HUES48 (cell line): ENCODE data around the gene CLEC17A.
A peak's percentile ranks its signal among the peaks of the same experiment; 100 is the strongest.

ENCODE experiments used
- H3K27ac ChIP-seq: one replicate; pipeline ENCODE4 v1.7.0; 2013; ENCODE audit warnings: low read depth, low read length, inconsistent platforms
- H3K27me3 ChIP-seq: 2 replicates; pipeline ENCODE4 v1.6.1; 2013; ENCODE audit warnings: mild to moderate bottlenecking, low read length; ENCODE audit not compliant: control insufficient read depth, insufficient read depth
- H3K36me3 ChIP-seq: 2 replicates; pipeline ENCODE4 v1.6.1; 2013; ENCODE audit warnings: low read length; ENCODE audit not compliant: control insufficient read depth, insufficient read depth
- H3K4me1 ChIP-seq: 2 replicates; pipeline ENCODE4 v1.6.1; 2013; ENCODE audit warnings: mild to moderate bottlenecking, low read length; ENCODE audit not compliant: control insufficient read depth, insufficient read depth
- H3K4me3 ChIP-seq: 2 replicates; pipeline ENCODE4 v1.5.1; 2013; ENCODE audit warnings: mild to moderate bottlenecking, low read depth, low read length
- H3K9ac ChIP-seq: 2 replicates; pipeline ENCODE4 v1.6.1; 2013; ENCODE audit warnings: mild to moderate bottlenecking, low read depth, low read length, moderate library complexity
- H3K9me3 ChIP-seq: 2 replicates; pipeline ENCODE4 v1.6.1; 2013; ENCODE audit warnings: low read length; ENCODE audit not compliant: control insufficient read depth, insufficient read depth

Gene CLEC17A

DNA sequence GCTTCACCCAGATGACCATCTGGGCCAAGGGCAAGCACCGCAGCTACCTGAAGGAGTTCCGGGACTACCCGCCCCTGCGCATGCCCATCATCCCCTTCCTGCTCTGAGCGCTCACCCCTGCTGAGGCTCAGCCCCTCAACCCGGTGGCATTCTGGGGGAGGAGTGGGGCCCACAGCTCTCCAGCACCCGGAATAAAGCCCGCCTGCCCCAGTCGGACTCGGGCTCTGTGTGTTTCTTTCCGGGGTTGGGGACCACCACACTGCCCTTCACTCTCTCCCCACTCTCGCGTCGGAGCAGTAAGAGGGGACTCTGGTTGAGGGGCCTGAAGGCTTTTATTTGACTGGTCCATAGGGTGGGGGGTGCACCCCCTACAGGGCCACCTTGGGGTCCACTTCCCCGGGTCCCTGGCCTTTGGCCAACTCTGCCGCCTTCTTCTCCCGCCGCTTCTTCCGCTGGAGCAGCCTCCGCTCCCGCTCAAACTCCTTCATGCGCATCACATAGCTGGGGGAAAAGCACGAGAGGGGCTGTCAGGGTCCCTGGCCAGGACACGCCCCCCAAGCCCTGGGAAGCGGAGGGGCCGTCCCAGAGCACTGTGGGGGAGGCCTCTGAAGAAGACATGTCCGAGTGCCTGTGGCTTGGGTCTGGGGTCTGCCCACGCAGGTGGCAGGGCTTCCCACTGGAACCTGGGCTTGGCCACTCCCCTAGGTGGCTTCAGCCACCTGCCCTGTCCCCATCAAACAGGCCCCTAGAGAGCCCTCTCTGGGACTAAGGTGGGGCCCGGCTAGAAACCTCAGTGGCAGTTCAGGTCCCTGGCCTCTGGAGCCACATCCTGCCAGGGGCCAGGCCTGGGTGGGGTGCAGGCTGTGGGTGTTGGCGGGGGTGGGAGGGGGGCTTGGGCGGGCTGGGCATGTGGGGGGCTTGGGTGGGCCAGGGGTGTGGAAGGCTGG is 16.8 kb upstream of the CLEC17A start:
- Histone ChIP-seq H3K4me1 (peaks cover 26% of the 10 kb centered on the region), H3K4me3 (no peak overlapping the region), H3K27ac (no peak overlapping the region)

DNA sequence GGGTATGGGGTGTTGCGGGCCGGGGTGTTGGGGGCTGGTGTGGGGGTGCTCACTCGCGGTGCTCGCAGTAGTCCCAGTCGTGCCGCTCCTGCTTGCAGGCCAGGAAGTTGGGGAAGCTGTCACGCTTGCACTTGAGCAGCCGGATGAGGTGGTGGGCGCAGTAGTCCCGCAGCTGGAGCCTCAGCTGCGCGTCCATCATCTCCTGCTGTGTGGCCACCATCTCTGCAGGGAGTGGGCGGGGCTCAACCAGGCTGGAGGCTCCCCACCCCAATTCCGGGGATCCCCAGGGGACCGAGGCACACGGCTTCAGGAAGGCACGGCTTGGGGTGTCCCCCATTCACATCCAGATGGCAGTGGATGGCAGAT is 16.2 kb upstream of the CLEC17A start:
- no peaks in the 10 kb centered on the region for H3K27me3 ChIP-seq
- H3K9ac ChIP-seq: no peak overlapping the region
- H3K27ac ChIP-seq: no peak overlapping the region
- H3K9me3 ChIP-seq: no peaks in the 10 kb centered on the region
- H3K4me3 ChIP-seq: no peak overlapping the region
- peaks cover 29% of the 10 kb centered on the region for H3K36me3 ChIP-seq
- peaks cover 22% of the 10 kb centered on the region for H3K4me1 ChIP-seq

More for the DNA sequence above, 16.8 kb upstream of the CLEC17A start:
- Histone ChIP-seq H3K9me3 (no peaks in the 10 kb centered on the region), H3K9ac (no peak overlapping the region), H3K27me3 (no peaks in the 10 kb centered on the region), H3K36me3 (peaks cover 29% of the 10 kb centered on the region)

DNA sequence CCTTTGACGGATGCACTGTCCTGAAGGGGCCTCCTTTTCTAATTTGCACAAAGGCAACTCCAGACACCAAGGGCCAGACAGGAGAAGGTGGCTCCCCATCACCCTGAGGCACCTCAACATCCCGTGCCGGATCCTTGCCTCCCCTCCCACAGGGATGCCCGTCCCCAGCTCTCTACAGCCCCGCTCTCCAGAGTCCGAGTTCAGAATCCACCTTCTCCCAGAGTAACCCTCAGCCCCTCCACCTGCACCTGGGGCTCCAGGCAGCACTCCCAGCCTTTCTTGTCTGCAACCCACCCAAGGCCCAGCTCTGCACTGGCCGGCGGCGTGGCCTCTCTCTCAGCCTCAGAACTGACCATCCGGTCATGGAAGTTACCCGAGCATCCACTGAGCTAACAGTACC is 15.8 kb upstream of the CLEC17A start:
- no peak overlapping the region for H3K27ac ChIP-seq
- peaks cover 29% of the 10 kb centered on the region for H3K36me3 ChIP-seq
- H3K4me1 ChIP-seq: peaks cover 18% of the 10 kb centered on the region
- H3K9ac ChIP-seq: no peak overlapping the region
- H3K4me3 ChIP-seq: no peak overlapping the region
- no peaks in the 10 kb centered on the region for H3K27me3 ChIP-seq
- H3K9me3 ChIP-seq: no peaks in the 10 kb centered on the region

DNA sequence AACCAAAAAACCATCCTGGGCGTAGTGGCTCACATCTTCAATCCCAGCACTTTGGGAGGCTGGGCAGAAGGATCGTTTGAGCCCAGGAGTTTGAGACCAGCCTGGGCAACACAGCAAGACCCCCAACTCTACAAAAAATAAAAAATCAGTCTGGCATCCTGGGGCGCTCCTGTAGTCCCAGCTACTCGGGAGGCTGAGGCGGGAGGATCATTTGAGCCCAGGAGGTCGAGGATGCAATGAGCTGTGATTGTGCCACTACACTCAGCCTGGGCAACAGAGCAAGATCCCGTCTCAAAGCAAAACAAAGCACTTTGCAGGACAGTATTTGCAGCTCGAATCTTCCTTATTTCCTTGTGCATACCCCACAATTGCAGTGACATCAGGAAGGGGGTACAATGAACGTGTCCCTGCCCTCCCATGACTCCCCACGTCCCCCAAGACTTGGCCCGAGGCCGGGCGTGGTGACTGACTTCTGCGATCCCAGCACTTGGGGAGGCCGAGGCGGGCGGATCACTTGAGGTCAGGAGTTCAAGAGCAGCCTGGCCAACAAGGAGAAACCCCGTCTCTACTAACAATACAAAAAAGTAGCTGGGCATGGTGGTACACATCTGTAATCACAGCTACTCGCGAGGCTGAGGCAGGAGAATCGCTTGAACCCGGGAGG is 11.9 kb upstream of the CLEC17A start:
- H3K4me3 ChIP-seq: peak overlapping the region; percentile 98
- H3K9me3 ChIP-seq: no peaks in the 10 kb centered on the region
- H3K9ac ChIP-seq: peak overlapping the region; percentile 84
- H3K27me3 ChIP-seq: no peaks in the 10 kb centered on the region
- peaks cover 21% of the 10 kb centered on the region for H3K36me3 ChIP-seq
- no peaks in the 10 kb centered on the region for H3K4me1 ChIP-seq
- H3K27ac ChIP-seq: no peak overlapping the region

DNA sequence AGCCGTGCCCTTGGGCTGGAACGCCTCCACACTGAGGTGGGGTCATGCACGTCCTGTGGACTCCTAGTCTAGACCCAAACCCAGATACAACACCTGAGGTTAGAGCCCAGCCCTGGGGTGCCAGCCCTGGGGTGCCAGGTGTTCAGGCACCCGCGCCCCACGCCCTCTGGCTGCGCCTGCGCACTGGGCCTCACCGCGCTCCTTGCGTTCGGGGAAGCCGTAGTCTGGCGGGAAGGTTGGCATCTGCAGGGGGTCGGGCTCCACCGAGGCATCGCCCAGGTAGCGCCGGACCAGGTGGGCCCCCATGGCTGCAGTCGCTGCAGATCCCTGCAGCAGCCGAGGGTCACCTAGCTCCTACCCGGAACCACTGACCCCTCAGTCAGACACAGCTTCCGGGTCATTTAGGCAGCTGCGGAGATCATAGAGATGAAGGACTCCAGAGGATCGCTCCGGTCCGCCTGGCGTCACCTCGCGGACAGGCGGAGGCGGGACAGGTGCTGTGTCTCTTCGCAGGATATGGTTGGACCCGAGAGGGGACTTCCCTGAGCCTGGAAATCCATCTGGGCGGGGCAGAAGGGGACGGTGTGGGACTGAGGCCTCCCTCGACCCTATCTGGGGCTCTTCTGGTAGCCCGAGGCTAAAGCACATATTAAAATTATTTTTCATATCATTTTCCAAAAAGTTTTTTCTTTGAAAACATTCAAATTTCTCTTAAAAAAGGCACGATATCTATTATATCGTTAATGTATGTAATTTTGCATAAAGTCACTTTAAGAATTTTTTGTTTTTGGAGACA is 11.0 kb upstream of the CLEC17A start, which contains the start of gene NDUFB7:
Gene NDUFB7 (minus strand): TSS at position 372 of the 796 bp plus-strand sequence. CDS start 66 bp downstream, at position 306.
- Histone ChIP-seq H3K4me3 (peak within 1 kb of the TSS; percentile 98), H3K4me1 (no peaks in the 10 kb centered on the region), H3K9me3 (no peaks in the 10 kb centered on the region), H3K36me3 (peaks cover 16% of the 10 kb centered on the region), H3K27me3 (no peaks in the 10 kb centered on the region), H3K27ac (peak within 1 kb of the TSS; percentile 87), H3K9ac (peak within 1 kb of the TSS; percentile 84)

DNA sequence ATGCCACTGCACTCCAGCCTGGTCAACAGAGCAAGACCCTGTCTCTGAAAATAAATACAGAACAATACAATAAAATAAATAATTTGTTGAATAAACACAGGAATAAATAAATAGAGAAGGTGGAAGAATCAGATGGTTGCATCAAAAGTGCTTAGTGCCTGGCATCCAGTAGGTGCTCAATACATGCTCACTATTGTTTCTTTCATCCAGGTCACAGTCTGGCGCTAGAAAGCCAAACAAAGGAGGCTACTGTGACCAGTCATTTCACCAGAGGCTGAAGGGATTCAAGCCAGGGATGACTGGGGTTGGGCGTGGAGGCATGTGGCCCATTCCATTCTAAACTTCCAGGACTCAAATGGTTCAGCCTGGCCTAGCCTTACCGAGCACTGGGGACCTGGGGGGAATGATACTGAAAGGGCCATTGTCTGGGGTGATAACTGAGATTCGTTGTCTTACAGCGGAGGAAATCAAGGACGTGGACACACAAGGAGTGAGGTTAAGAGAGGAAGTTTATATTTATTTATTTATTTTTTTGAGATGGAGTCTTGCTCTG is 7.4 kb upstream of the CLEC17A start:
- no peaks in the 10 kb centered on the region for H3K27me3 ChIP-seq
- H3K27ac ChIP-seq: no peak overlapping the region
- no peaks in the 10 kb centered on the region for H3K4me1 ChIP-seq
- H3K9me3 ChIP-seq: no peaks in the 10 kb centered on the region
- H3K4me3 ChIP-seq: no peak overlapping the region
- H3K36me3 ChIP-seq: no peaks in the 10 kb centered on the region
- no peak overlapping the region for H3K9ac ChIP-seq

DNA sequence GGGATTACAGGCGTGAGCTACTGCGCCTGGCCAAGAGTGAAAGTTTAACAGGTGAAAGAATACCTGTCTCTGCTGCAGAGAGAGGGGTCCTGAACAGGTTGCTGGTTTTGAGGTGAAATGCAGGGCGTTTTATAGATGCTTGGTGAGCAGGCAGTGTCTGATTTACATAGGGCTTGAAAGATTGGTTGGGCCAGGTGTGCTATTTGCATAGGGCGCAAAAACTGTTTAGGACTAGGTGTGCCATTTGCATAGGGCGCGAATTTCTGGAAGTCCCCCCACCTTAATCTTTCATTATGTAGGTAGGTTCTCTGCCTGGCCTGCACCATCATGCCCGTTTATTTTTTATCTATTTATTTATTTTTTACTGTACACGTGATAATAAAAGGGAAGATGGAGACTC is 6.5 kb upstream of the CLEC17A start:
- no peaks in the 10 kb centered on the region for H3K36me3 ChIP-seq
- no peak overlapping the region for H3K27ac ChIP-seq
- no peaks in the 10 kb centered on the region for H3K4me1 ChIP-seq
- H3K9me3 ChIP-seq: no peaks in the 10 kb centered on the region
- no peaks in the 10 kb centered on the region for H3K27me3 ChIP-seq
- no peak overlapping the region for H3K9ac ChIP-seq
- H3K4me3 ChIP-seq: no peak overlapping the region

DNA sequence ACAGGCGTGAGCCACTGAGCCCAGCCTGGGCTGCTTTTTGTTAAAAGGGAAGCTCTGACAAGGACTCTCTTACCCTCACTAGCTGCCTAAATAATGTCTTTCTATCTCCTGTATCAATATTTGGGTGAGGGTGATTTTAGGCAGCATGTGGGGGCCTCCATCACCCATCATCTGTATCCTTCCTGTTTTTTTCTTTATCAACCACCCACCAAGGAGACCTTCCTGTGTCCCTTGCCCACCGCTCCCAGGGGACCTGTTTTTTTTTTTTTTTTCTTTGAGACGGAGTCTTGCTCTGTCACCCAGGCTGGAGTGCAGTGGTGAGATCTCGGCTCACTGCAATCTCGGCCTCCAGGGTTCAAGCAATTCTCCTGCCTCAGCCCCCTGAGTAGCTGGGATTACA is 5.6 kb upstream of the CLEC17A start:
- H3K4me1 ChIP-seq: no peaks in the 10 kb centered on the region

DNA sequence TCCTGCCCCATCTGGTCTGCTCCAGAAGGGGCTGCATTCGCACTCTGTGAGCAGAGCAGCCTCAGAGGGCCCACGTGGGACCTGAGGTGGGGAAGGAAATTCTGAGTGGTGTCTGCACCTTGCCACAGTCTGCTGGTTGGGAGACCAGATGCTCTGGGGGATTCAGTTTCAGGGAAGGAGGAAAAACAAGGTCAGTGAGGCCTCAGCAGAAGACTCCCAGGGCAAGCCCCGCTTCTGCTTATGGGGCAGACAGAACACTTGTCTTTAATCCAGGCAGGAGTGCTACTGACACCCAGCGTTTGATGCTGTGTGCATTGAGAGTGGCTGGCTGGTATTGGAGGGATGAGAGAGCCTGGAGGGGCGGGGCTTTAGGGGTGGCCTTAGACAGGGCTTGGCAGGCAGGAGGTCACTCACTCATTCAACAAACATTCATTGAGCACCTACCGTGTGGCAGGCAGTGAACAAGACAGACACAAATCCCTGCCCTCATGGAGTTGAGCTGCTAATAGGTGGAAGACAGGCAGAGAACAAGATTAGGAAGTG is 4.9 kb upstream of the CLEC17A start:
- Histone ChIP-seq H3K36me3 (no peaks in the 10 kb centered on the region), H3K9me3 (no peaks in the 10 kb centered on the region), H3K9ac (no peak overlapping the region), H3K4me1 (no peaks in the 10 kb centered on the region), H3K27ac (no peak overlapping the region), H3K4me3 (no peak overlapping the region), H3K27me3 (no peaks in the 10 kb centered on the region)

More for the DNA sequence above, 5.6 kb upstream of the CLEC17A start:
- H3K9ac ChIP-seq: no peak overlapping the region
- H3K36me3 ChIP-seq: no peaks in the 10 kb centered on the region
- H3K27ac ChIP-seq: no peak overlapping the region
- no peak overlapping the region for H3K4me3 ChIP-seq
- H3K9me3 ChIP-seq: no peaks in the 10 kb centered on the region
- H3K27me3 ChIP-seq: no peaks in the 10 kb centered on the region

DNA sequence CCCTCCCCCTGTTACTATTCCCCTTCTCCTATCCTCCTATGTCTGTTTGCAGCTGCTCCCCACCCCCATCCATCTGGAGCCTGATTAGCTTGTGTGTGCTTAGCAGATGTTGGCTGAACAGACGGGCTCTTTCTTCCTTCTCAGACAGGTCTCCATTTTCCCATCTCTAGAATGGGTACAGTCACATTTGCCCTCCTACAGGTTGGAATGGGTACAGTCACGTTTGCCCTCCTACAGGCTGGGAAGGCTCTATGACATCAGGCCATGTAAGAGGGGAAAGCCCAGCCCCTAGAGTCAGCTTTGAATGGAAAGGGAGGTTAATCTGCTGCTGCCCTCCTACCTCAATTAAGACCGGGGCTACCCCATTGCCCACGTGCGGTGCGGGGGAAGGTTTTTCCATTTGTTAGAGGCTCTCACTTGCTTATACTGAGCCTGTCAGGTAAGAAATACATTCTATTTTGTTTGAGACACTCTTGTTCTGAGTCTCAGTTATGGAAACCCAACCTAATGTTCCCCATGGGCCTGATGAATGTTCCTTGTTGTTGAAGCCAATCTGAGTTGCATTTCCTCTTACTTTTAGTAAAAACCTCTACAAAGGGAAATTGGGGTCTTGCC is 2.2 kb upstream of the CLEC17A start:
- Histone ChIP-seq H3K4me1 (no peaks in the 10 kb centered on the region), H3K27me3 (no peaks in the 10 kb centered on the region), H3K36me3 (no peaks in the 10 kb centered on the region), H3K27ac (no peak overlapping the region), H3K4me3 (no peak overlapping the region), H3K9ac (no peak overlapping the region), H3K9me3 (no peaks in the 10 kb centered on the region)
